T-helper 2 cell treated with Interferon-gamma antibody and Interleukin-4, amounts not matched to agents 5 μg/mL and 100 μg/mL, for 36 hours (primary cell): ENCODE data around the gene TNNI3.
A peak's percentile ranks its signal among the peaks of the same experiment; 100 is the strongest.
"Not testable (repeated sequence)": the region's sequence is repeated elsewhere in the genome, so short reads cannot be mapped to it uniquely, and the experiment has no call there.

ENCODE experiments used
- DNase-seq: peaks from one replicate; pipeline ENCODE4 v3.0.0; 2021; ENCODE audit warnings: low spot score
- H3K27ac Mint-ChIP-seq: one replicate; pipeline ENCODE4 v1.8.0; 2021; ENCODE audit warnings: mild to moderate bottlenecking, mixed read lengths
- H3K27me3 Mint-ChIP-seq: one replicate; pipeline ENCODE4 v1.8.0; 2021; ENCODE audit warnings: low read depth, mixed read lengths
- H3K36me3 Mint-ChIP-seq: one replicate; pipeline ENCODE4 v1.8.0; 2021; ENCODE audit warnings: low read depth, mixed read lengths
- H3K4me1 Mint-ChIP-seq: one replicate; pipeline ENCODE4 v1.8.0; 2021; ENCODE audit warnings: low read depth, mixed read lengths
- H3K4me3 Mint-ChIP-seq: one replicate; pipeline ENCODE4 v1.8.0; 2022; ENCODE audit warnings: mild to moderate bottlenecking, moderate library complexity, mixed read lengths
- H3K9me3 Mint-ChIP-seq: one replicate; pipeline ENCODE4 v1.8.0; 2021; ENCODE audit warnings: mixed read lengths

The TNNI3 gene

DNA sequence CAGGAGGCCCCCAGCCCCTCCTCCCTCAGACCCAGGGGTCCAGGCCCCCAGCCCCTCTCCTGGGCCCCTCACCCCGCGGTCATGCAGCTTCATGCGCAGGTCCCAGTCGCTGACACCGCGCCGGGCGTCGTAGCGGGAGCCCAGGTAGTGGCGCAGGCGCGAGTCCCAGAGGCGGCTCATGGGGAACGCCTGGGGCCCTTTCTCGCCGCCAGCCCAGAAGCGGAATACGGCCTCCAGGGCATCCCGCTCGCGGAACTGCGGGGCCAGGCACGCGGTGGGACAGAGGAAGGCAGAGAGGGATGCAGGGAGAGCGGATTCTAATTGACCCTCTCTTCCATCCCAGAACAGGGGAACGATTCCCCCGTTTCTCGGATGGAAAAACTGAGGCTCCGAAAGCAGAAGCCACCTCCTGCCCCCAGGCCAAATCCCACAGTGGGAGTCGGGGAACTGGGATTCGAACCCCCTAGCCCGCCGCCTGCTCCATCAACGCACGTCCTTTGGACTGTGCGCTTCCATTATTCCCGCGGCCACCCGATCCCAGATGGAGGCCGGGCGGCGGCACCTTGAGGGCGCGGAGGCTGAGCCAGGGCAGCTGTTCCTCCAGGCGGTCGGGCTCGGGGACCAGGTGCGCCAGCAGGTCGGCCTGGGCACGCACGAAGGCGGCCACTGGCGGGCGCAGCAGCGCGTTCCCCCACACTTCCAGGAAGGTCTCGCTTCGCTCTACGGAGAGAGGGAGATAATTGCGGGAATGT is 4.2 kb upstream of the TNNI3 start:
- Mint-ChIP-seq H3K4me3 (no peak overlapping the region), H3K27me3 (peaks cover 38% of the 10 kb centered on the region), H3K4me1 (peaks cover 11% of the 10 kb centered on the region), H3K9me3 (no peaks in the 10 kb centered on the region), H3K36me3 (no peaks in the 10 kb centered on the region), H3K27ac (no peak overlapping the region)
- no peak for DNase-seq

DNA sequence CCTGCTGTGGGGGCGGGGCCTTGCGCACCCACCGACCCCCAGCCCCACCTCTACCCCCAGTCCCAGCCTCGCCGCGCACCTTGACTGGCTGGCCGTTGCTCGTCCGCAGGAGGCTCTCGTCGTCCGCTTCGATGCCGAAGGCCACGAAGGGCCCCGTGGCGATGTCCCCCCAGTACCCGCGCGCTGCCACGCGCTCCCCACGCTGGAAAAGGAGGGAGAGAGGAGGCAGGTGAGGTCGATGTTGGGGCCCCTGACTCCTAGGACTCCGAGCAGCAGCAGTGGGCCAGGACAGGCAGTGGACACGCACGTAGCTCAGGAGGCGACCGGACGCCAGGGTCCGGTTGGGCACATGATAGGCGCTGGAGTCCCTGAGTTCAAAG is 3.4 kb upstream of the TNNI3 start:
- H3K36me3 Mint-ChIP-seq, result no peaks in the 10 kb centered on the region
- no peak overlapping the region for H3K27ac Mint-ChIP-seq
- DNase-seq, result no peak
- H3K27me3 Mint-ChIP-seq, result peaks cover 36% of the 10 kb centered on the region
- H3K4me1 Mint-ChIP-seq, result peaks cover 9% of the 10 kb centered on the region
- H3K9me3 Mint-ChIP-seq, result no peaks in the 10 kb centered on the region
- H3K4me3 Mint-ChIP-seq, result no peak overlapping the region

DNA sequence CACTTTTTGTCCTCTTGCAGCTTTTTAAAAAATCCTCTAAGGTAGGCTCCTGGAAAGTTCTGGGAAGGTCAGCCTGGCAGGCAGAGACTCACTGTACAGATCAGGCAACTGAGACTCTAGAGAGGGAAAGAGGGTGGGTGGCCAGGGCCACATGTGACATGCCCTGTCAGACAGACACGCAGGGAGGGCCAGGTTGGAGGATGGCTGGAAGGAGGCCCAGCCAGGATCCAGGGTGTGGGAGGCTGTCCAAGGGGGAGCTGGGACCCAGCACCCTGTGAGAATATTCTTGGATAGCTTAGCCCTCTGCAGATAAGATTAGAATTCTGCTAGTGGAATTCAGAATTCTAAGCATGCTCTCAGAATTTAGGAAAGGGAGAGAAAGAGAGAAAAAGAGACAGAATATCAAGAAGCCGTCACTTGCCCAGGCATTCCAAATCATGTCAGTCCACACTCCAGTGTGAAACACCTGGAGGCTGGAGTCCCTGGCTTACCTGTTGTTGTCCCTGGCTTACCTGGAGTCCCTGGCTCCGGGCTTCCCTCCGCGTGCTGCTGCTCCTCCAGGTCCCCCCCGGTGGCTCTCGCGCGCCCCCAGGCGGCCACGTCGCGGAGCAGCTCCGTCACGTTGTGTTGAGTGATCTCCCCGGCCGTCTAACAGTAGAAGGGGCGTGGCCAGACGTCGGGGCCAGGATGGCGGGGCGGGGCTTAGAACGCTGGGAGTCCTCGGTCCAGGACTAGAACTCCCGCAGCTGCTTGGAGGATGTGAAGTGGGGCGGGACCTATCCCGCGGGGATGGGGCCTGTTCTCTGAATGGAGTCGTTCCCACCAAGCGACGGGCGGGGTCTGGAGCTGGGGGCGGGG is 2.8 kb upstream of the TNNI3 start:
- Mint-ChIP-seq H3K9me3 (no peaks in the 10 kb centered on the region), H3K4me1 (peaks cover 9% of the 10 kb centered on the region), H3K27me3 (peaks cover 30% of the 10 kb centered on the region), H3K4me3 (no peak overlapping the region), H3K27ac (peak overlapping the region; percentile 36), H3K36me3 (no peaks in the 10 kb centered on the region)
- peak; percentile 86 for DNase-seq

DNA sequence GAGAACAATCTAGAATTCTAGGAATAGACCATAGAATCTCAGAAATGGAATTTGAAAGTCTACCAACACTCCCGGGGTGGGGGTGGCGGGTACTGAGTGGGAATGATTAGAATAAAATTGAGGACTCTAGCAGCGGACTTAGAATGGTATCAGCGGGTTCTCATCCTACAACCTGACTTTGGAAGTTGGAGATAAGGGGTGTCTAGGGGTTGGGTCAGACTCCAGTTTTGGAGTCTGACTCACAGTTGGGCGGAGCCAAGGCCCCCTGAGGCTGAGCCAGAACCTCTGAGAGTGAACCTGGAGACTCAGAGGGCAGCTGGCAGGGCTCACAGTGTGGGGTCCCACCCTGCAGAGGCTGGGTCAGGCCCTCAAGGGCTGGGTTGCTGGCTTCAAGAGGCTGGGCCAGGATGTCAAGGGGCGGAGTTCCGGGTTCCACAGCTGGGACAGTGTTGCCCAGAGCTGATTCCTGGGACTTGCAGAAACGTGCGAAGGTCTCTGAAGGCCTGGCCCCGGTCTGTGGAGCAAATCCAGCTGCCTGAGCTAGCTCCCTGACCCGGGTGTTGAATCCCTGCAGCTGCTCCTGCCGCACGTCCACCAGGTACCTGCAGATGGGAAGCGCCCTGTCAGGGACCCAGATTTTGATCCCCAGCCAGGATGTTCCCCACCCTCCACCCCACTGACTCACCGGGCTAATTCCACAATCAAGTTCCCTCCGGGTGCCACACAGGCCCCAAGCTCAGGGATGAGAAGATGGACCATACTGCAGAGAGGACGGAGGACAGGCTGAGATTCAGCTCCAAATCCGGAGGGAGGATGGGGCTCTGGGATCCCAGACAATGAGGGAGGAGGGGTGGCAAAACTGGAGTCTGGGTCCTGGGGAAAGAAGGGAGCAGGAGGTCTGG is 1.6 kb upstream of the TNNI3 start:
- H3K27me3 Mint-ChIP-seq, result peaks cover 26% of the 10 kb centered on the region

DNA sequence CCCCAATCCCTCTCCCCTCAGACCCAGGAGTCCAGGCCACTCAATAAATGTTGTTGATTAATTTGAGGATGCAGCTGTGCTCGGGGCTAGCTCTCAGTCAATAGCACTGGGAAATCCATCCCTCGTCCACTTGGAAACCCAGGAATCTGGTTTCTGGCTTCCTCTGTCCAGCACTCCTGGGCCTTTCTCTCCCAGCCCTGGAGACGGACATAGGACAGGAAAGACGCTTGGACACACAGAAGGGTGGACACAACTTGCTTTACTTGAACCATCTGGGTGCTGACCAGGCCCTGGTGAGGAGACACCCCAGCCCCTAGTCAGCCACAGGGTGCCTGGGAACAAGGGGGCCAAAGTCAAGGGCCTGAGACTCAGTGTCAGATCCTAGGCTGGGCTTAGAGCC is 891 bp upstream of the TNNI3 start:
- Mint-ChIP-seq H3K27ac (peak overlapping the region; percentile 26), H3K9me3 (no peaks in the 10 kb centered on the region), H3K4me3 (no peak overlapping the region), H3K36me3 (no peaks in the 10 kb centered on the region), H3K27me3 (peaks cover 26% of the 10 kb centered on the region), H3K4me1 (peaks cover 14% of the 10 kb centered on the region)
- no peak for DNase-seq

More for the DNA sequence above, 1.6 kb upstream of the TNNI3 start:
- H3K9me3 Mint-ChIP-seq, result no peaks in the 10 kb centered on the region
- no peak for DNase-seq
- no peaks in the 10 kb centered on the region for H3K36me3 Mint-ChIP-seq
- H3K4me1 Mint-ChIP-seq, result peaks cover 10% of the 10 kb centered on the region
- H3K27ac Mint-ChIP-seq, result no peak overlapping the region
- no peak overlapping the region for H3K4me3 Mint-ChIP-seq

DNA sequence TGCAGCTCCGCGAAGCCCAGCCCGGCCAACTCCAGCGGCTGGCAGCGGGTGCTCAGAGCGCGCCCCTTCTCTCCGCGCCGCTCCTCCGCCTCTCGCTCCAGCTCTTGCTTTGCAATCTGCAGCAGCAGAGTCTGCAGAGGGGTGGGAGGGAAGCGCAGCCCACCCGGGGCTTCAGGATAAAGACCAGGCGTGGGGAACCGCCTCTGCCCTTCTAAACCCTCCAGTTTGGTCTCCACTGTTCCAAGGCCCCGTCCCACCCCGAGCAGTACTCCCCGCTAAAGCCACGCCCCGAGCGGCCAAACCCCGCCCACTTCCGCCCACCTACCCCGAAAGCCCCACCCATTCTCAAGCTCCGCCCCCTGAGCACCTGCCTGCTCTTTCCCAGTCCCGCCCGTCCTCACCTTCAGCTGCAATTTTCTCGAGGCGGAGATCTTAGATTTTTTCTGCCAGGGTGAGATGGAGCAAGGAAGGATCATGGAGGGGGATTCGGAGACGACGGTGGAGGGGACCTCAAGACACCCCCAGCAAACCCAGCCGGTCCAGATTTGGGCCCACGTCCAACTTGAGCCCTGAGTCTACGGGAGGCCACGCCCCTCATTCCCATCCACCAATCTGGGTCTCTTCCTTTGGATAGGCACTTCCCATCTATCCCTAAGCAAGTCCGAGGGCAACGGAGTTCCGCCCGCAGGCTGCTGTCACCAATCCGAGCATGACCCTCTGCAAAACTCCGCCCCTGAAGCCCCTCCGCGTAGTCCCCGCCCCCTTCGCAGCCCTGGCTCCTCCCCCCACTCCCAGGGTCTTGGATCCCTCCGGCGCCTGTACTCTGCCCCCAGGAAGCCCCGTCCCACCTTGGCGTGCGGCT is 1.1 kb downstream of the TNNI3 start:
- H3K4me1 Mint-ChIP-seq, result peaks cover 22% of the 10 kb centered on the region
- H3K27ac Mint-ChIP-seq, result no peak overlapping the region
- H3K9me3 Mint-ChIP-seq, result peaks cover 8% of the 10 kb centered on the region
- H3K4me3 Mint-ChIP-seq, result no peak overlapping the region
- DNase-seq, result peak; percentile 9
- no peaks in the 10 kb centered on the region for H3K36me3 Mint-ChIP-seq
- H3K27me3 Mint-ChIP-seq, result peaks cover 23% of the 10 kb centered on the region

DNA sequence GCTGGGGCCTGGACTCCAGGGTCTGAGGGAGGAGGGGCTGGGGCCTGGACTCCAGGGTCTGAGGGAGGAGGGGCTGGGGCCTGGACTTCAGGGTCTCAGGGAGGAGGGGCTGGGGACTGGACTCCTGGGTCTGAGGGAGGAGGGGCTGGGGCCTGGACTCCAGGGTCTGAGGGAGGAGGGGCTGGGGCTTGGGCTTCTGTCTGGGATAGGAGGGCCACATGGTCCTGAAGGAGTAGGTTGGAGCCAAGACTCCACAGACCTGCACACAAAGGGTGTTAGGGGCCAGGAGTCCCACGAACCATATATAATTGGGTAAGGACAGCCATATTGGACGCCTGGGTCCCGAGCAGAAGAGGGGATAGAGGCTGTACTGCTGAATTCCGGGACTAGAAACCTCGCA is 1.7 kb downstream of the TNNI3 start:
- Mint-ChIP-seq H3K4me1 (peaks cover 22% of the 10 kb centered on the region), H3K9me3 (peaks cover 10% of the 10 kb centered on the region), H3K27me3 (peaks cover 23% of the 10 kb centered on the region)
- H3K27ac Mint-ChIP-seq, H3K36me3 Mint-ChIP-seq, H3K4me3 Mint-ChIP-seq, DNase-seq: not testable (repeated sequence)

DNA sequence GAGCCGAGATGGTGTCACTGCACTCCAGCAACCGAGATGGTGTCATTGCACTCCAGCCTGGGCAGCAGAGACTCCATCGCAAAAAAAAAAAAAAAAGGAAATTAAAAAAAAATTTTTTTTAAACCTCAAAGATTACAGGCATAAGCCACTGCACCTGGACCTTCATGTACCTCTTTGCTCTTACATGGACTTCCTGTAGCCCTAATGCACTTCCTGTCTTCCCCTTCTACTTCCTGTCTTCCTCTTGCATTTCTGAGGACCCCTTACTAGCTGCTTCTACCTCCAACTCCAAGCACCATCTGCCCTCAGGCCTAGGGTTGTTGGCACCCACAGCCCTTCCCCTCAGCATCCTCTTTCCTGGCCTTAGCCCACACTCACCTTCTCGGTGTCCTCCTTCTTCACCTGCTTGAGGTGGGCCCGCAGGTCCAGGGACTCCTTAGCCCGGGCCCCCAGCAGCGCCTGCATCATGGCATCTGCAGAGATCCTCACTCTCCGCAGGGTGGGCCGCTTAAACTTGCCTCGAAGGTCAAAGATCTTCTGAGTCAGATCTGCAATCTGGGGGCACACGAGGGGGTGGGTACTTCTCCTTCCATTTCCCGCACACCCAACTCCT is 3.8 kb downstream of the TNNI3 start:
- Mint-ChIP-seq H3K36me3 (no peaks in the 10 kb centered on the region), H3K27ac (no peak overlapping the region), H3K4me3 (no peak overlapping the region), H3K9me3 (peaks cover 10% of the 10 kb centered on the region), H3K27me3 (peaks cover 26% of the 10 kb centered on the region), H3K4me1 (peaks cover 17% of the 10 kb centered on the region)
- no peak for DNase-seq

DNA sequence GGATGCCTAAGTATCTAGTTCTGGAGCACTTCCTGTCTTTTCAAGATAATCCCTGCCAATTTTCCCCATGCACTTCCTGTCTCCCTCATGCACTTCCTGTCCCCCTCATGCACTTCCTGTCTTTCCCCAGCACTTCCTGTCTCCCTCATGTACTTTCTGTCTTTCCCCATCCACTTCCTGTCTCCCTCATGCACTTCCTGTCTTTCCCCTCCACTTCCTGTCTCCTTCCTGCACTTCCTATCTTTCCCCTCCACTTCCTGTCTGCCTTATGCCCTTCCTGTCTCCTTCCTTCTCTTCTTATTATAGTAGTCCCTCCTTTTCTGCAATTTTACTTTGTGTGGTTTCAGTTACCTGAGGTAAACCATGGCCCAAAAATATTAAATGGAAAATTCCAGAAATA is 5.5 kb downstream of the TNNI3 start:
- no peak for DNase-seq
- Mint-ChIP-seq H3K4me1 (peaks cover 17% of the 10 kb centered on the region), H3K9me3 (peaks cover 10% of the 10 kb centered on the region), H3K27me3 (peaks cover 28% of the 10 kb centered on the region), H3K4me3 (no peak overlapping the region), H3K27ac (peak overlapping the region; percentile 65), H3K36me3 (no peaks in the 10 kb centered on the region)

DNA sequence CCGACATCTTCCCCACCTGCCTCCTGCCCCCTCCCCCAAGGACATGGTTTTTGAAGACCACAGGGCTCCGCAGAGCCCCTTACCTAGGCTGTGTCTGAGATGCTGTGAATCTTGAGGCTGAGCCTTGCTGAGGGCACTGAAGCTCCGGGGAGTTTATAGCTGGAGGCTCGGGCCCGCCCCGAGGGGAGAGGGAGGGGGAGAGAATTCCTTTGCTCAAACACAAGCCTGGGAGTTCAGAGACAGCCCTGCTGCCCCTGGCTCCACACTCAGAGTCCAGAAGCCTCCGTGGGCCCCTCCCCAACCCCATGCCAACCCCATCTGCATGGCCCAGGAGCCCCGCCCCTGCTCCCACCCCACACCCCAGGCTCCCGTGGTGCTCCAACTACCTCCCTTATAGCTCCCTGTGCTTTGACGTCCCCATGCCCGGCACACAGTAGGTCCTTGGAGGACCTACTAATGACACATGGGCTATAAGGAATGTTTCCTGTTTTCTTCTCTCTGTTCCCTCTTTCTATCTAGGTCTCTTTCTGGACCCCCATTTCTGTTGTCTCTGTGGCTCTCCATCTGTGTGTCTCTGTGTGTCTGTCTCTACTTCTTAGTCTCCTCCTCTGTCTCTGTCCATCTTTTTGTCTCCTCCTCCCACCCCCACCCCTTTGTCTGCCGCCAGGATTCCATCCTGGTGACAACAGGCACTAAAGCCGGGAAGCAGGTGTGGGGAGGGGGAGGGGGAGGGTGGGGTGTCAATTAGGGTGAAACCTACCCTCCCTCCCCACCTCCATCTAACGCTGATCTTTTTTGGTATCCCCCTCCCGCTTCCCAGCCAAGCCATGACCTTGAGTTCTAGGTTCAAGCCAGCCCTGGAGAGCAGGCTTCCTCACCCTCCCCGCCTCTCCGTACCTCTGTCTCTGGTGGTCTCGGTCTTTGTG is 8.2 kb downstream of the TNNI3 start, which contains the start of gene TNNT1:
Gene TNNT1 (minus strand): TSS at position 129 of the 926 bp plus-strand sequence. CDS start 2,049 bp downstream, outside the sequence.
- H3K4me1 Mint-ChIP-seq, result peaks cover 18% of the 10 kb centered on the region
- no peak for DNase-seq
- H3K9me3 Mint-ChIP-seq, result peaks cover 10% of the 10 kb centered on the region
- H3K27ac Mint-ChIP-seq, result no peak within 1 kb of the TSS
- no peaks in the 10 kb centered on the region for H3K36me3 Mint-ChIP-seq
- no peak within 1 kb of the TSS for H3K4me3 Mint-ChIP-seq
- H3K27me3 Mint-ChIP-seq, result peaks cover 33% of the 10 kb centered on the region

DNA sequence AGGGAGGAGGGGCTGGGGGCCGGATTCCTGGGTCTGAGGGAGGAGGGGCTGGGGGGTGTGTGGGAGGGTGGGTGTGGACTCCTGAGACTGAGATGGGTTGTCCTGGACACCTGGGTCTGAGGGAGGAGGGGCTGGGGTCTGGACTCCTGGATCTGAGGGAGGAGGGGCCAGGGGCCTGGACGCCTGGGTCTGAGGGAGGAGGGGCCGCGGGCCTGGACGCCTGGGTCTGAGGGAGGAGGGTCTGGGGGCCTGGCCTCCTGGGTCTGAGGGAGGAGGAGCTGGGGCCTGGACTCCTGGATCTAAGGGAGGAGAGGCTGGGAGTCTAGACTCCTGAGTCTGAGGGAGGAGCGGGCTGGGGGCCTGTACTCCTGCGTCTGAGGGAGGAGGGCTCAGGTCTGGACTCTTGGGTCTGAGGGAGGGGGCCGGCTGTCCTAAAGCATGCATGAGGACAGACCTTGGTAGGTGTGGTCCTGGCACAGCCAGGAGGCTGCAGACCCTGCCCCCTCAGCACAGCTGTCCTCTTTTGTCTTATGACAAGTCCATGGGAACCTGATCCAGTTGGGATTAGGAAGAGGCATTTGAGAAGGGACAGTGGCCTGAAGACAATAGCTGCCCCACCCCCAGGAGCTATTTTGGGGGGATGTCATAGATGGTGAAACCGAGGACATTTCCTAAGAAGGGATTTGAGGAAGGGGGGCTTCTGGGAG is 9.8 kb downstream of the TNNI3 start:
- no peak overlapping the region for H3K4me3 Mint-ChIP-seq
- H3K9me3 Mint-ChIP-seq, result peaks cover 10% of the 10 kb centered on the region
- peaks cover 10% of the 10 kb centered on the region for H3K4me1 Mint-ChIP-seq
- no peak for DNase-seq
- no peaks in the 10 kb centered on the region for H3K36me3 Mint-ChIP-seq
- H3K27me3 Mint-ChIP-seq, result peaks cover 42% of the 10 kb centered on the region
- no peak overlapping the region for H3K27ac Mint-ChIP-seq
